Keratinocyte (primary cell): Measurements from ENCODE around the gene SYTL2.

Source experiments
- EZH2 ChIP-seq: IDR thresholded peaks from one replicate; pipeline ENCODE4 v1.6.1; 2012; ENCODE audit warnings: inconsistent platforms, mild to moderate bottlenecking, low read length, moderate library complexity
- TF ChIP-seq, protein P1 (sequence below), 3 experiments: IDR thresholded peaks in 1 of 3; conservative IDR thresholded peaks in 1 of 3; optimal IDR thresholded peaks in 1 of 3; 2 replicates in 2 of 3; 3 replicates in 1 of 3; pipeline versions ENCODE3 to v1.5.1; 2011; ENCODE audit warnings: low read length in 3 of 3, mild to moderate bottlenecking in 3 of 3, moderate library complexity in 2 of 3, control low read depth in 1 of 3, inconsistent platforms in 1 of 3; ENCODE audit not compliant: insufficient read depth in 2 of 3; ENCODE audit errors: extremely low read depth in 1 of 3

GRCh38 chr11:85848556-85848955 lies 37.6 kb upstream of the SYTL2 start:
- TF ChIP-seq, protein P1, sequence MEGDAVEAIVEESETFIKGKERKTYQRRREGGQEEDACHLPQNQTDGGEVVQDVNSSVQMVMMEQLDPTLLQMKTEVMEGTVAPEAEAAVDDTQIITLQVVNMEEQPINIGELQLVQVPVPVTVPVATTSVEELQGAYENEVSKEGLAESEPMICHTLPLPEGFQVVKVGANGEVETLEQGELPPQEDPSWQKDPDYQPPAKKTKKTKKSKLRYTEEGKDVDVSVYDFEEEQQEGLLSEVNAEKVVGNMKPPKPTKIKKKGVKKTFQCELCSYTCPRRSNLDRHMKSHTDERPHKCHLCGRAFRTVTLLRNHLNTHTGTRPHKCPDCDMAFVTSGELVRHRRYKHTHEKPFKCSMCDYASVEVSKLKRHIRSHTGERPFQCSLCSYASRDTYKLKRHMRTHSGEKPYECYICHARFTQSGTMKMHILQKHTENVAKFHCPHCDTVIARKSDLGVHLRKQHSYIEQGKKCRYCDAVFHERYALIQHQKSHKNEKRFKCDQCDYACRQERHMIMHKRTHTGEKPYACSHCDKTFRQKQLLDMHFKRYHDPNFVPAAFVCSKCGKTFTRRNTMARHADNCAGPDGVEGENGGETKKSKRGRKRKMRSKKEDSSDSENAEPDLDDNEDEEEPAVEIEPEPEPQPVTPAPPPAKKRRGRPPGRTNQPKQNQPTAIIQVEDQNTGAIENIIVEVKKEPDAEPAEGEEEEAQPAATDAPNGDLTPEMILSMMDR (optimal IDR thresholded peaks at IDR 0.05 in 1 of 3, IDR thresholded peaks at IDR 0.05 in 1 of 3, conservative IDR thresholded peaks at IDR 0.05 in 1 of 3; ENCODE audit: extremely low read depth in 1 of 3, insufficient read depth in 2 of 3, low read length in 3 of 3), result no peak
- no peak for TF ChIP-seq EZH2
